Choroid plexus epithelial cell (primary cell): Measurements from ENCODE around the gene EAF1.

Experiments
- DNase-seq: peaks from one replicate; pipeline ENCODE4 v3.0.0-alpha.2; 2010; ENCODE audit warnings: low read depth
- H3K4me3 ChIP-seq: 2 replicates; pipeline ENCODE4 v1.5.1; 2011; ENCODE audit warnings: low read depth, mild to moderate bottlenecking, control low read depth, low read length, moderate library complexity
- CTCF ChIP-seq: conservative IDR thresholded peaks from 2 replicates; pipeline ENCODE4 v1.5.1; 2011; ENCODE audit warnings: low read depth, mild to moderate bottlenecking, control low read depth, inconsistent platforms, low read length, moderate library complexity

Gene EAF1

DNA sequence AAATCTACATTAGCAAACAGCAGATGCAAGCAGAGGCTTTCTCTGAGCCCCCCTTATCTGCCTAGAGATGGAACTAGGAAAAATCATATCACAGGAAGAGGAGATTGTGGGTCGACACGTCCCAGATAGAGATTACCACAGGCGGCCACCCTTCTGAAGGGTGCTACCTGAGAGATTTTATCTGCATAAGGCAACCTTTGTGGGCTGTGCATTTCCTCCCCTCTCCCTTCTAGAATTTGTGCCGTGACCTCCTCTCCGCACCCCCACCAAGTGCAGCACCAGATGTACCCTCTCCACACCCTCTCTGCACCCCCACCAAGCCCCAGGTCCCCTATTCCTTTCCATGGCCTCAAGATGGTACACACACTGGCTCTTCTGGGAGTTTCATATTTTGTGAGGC lies 27.4 kb upstream of the EAF1 start:
- no peak overlapping the region for H3K4me3 ChIP-seq
- no peak for TF ChIP-seq CTCF
- no peak for DNase-seq

DNA sequence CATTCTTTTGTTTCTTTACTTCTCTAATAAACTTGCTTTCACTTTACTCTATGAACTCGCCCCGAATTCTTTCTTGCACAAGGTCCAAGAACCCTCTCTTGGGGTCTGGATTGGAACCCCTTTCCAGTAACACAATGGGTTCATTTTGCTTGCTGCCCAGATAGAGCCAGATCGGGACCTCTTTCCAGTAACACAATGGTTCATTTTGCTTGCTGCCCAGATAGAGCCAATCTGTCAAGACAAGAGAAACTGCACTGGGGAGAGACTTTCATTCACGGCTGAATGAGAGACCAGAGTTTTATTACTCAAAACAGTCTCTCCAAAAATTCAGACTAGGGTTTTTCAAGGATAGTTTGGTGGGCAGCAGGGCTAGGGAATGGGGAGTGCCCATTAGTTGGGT lies 25.5 kb upstream of the EAF1 start:
- DNase-seq: no peak
- no peak for TF ChIP-seq CTCF
- no peak overlapping the region for H3K4me3 ChIP-seq

GRCh38 chr3:15403495-15403894 lies 23.9 kb upstream of the EAF1 start:
- no peak overlapping the region for H3K4me3 ChIP-seq
- no peak for DNase-seq
- no peak for TF ChIP-seq CTCF

DNA sequence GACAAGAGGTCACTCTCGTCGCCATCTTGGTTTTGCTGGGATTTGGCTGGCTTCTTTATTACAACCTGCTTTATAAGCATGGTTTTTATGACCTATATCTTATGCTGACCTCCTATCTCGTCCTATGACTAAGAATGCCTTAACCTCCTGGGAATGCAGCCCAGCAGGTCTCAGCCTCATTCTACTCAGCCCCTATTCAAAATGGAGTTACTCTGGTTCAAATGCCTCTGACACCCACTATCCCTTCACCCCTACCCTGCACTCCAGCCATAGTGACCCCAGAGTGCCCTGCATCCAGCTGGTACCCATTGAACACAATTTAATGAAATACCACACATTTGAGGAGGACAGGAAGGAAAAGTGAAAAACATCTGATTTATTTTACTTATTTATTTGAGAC lies 23.4 kb upstream of the EAF1 start:
- no peak for TF ChIP-seq CTCF
- H3K4me3 ChIP-seq: no peak overlapping the region
- no peak for DNase-seq

DNA sequence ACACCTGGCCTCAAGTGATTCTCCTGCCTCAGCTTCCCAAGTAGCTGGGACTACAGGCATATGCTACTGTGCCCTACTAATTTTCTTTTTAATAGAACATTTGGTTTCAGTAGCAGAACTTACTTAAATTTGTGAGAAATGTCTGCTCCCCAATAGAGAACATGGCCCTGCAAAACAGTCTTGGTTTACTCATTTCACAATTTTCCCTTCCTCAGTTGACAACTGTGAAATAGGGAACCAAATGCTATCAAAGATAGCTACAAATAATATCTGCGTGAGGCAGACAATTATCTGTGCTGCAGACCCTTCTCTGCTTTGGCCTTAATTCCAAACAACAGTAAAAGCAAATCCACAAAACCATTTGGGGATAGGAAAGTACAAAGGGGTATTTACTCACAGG lies 22.6 kb upstream of the EAF1 start:
- no peak for TF ChIP-seq CTCF
- DNase-seq: no peak
- no peak overlapping the region for H3K4me3 ChIP-seq

GRCh38 chr3:15405448-15406050 lies 21.8 kb upstream of the EAF1 start:
- peak; percentile 71 for TF ChIP-seq CTCF
- H3K4me3 ChIP-seq: no peak overlapping the region
- peak; percentile 87 for DNase-seq

DNA sequence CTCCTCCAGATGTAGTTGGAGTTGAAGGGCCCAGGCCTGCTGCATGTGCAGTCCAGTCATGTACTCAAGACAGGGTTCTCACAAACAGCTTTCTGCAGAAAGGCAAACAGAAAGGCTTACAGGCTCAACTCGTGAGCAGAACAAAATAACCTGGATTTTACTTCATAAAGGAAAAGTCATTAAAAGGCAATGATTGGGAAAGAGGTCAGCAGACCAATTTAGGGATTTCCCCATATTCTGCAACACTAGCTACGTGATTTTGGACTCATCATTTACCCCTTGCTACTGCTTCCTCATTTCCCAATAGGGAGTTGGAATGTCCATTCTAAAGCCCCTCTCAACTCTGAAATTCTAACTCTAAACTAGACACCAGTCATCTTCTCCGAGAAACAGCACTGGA lies 18.2 kb upstream of the EAF1 start:
- DNase-seq: peak; percentile 56
- TF ChIP-seq CTCF: no peak
- H3K4me3 ChIP-seq: no peak overlapping the region
